Neural cell (in vitro differentiated cells): ENCODE results near the gene NDOR1. TPM values are rescaled to one million over a fixed set of nuclear protein-coding genes. Genes with fewer than 3 reads are reported as not detected.

Experiments used
- H2AFZ ChIP-seq: fragments of 200-600, 300-800 bp; sonication (generic), shearing (Covaris generic); 2 replicates; pipeline ENCODE4 v1.6.0; 2014; ENCODE audit warnings: low read depth, mild to moderate bottlenecking, antibody characterized with exemption, low read length, moderate library complexity
- H3F3A ChIP-seq: fragments of 200-600 bp; shearing (Covaris generic); 2 replicates; pipeline ENCODE4 v1.6.1; 2016; ENCODE audit warnings: mild to moderate bottlenecking, moderate library complexity, mixed read lengths, antibody characterized with exemption, low read length; ENCODE audit not compliant: insufficient read depth, poor library complexity, severe bottlenecking
- H3K27ac ChIP-seq: fragments of 200-600, 300-800 bp; sonication (generic), shearing (Covaris generic); 2 replicates; pipeline ENCODE4 v1.5.1; 2014; ENCODE audit warnings: mild to moderate bottlenecking, low read length, moderate library complexity
- H3K27me3 ChIP-seq: fragments of 300-800, 200-600 bp; sonication (generic), shearing (Covaris generic); 2 replicates; pipeline ENCODE4 v1.6.0; 2014; ENCODE audit warnings: mild to moderate bottlenecking, low read depth, low read length, moderate library complexity; ENCODE audit not compliant: insufficient read depth
- H3K36me3 ChIP-seq: fragments of 300-800, 200-600 bp; sonication (generic), shearing (Covaris generic); 2 replicates; pipeline ENCODE4 v1.5.1; 2014; ENCODE audit warnings: mild to moderate bottlenecking, antibody characterized with exemption, low read length, moderate library complexity; ENCODE audit not compliant: insufficient read depth
- H3K4me2 ChIP-seq: fragments of 300-800, 200-600 bp; sonication (generic), shearing (Covaris generic); 2 replicates; pipeline ENCODE4 v1.6.0; 2014; ENCODE audit warnings: mild to moderate bottlenecking, low read length
- H3K4me3 ChIP-seq: fragments of 300-800, 200-600 bp; sonication (generic), shearing (Covaris generic); 2 replicates; pipeline ENCODE4 v1.5.1; 2014; ENCODE audit warnings: mild to moderate bottlenecking, low read length, moderate library complexity
- H3K79me2 ChIP-seq: fragments of 200-600 bp; shearing (Covaris generic); replicated peaks from 2 replicates; pipeline ENCODE4 v1.6.0; 2014; ENCODE audit warnings: mild to moderate bottlenecking, low read length, moderate library complexity; ENCODE audit not compliant: insufficient read depth
- H3K9ac ChIP-seq: fragments of 300-800, 200-600 bp; sonication (generic), shearing (Covaris generic); 2 replicates; pipeline ENCODE4 v1.6.1; 2016; ENCODE audit warnings: mild to moderate bottlenecking, low read length, mixed read lengths
- H3K9me2 ChIP-seq: fragments of 200-600 bp; shearing (Covaris generic); 2 replicates; pipeline ENCODE4 v1.6.1; 2016; ENCODE audit warnings: mild to moderate bottlenecking, low read length, mixed read lengths; ENCODE audit not compliant: insufficient read depth
- H3K9me3 ChIP-seq: fragments of 200-600, 300-800 bp; sonication (generic), shearing (Covaris generic); 2 replicates; pipeline ENCODE4 v1.6.1; 2016; ENCODE audit warnings: mild to moderate bottlenecking, mixed run types, low read length, moderate library complexity, mixed read lengths
- H4K20me1 ChIP-seq: fragments of 200-600 bp; shearing (Covaris generic); 2 replicates; pipeline ENCODE4 v1.6.1; 2016; ENCODE audit warnings: mild to moderate bottlenecking, mixed run types; ENCODE audit not compliant: insufficient read depth
- CTCF ChIP-seq: fragments of 450-650 bp; IDR thresholded peaks from 2 replicates; pipeline ENCODE4 v1.5.1; 2014; ENCODE audit warnings: antibody characterized with exemption, mild to moderate bottlenecking, moderate library complexity; ENCODE audit not compliant: poor library complexity, severe bottlenecking
- EP300 ChIP-seq: fragments of 450-650 bp; conservative IDR thresholded peaks from 2 replicates; pipeline ENCODE4 v1.6.1; 2014; ENCODE audit warnings: antibody characterized with exemption, mild to moderate bottlenecking, moderate library complexity; ENCODE audit not compliant: poor library complexity, severe bottlenecking
- EZH2 ChIP-seq: fragments of 200-600, 300-800 bp; shearing (Covaris generic), sonication (generic); IDR thresholded peaks from 2 replicates; pipeline ENCODE4 v1.6.1; 2014; ENCODE audit warnings: antibody characterized with exemption, low read length, borderline replicate concordance, mild to moderate bottlenecking; ENCODE audit not compliant: insufficient read depth, poor library complexity, severe bottlenecking
- POLR2AphosphoS5 ChIP-seq: IDR thresholded peaks from 2 replicates; pipeline ENCODE4 v1.6.1; 2012
- RAD21 ChIP-seq: fragments of 450-650 bp; conservative IDR thresholded peaks from 2 replicates; pipeline ENCODE4 v1.6.1; 2014; ENCODE audit warnings: antibody characterized with exemption, mild to moderate bottlenecking, moderate library complexity
- REST ChIP-seq: IDR thresholded peaks from 2 replicates; pipeline ENCODE4 v1.6.1; 2012; ENCODE audit warnings: borderline replicate concordance
- SMC3 ChIP-seq: fragments of 450-650 bp; conservative IDR thresholded peaks from 2 replicates; pipeline ENCODE4 v1.6.1; 2014; ENCODE audit warnings: antibody characterized with exemption, mild to moderate bottlenecking, moderate library complexity; ENCODE audit not compliant: poor library complexity
- TAF1 ChIP-seq: IDR thresholded peaks from 2 replicates; pipeline ENCODE4 v1.6.1; 2012; ENCODE audit warnings: low read depth
- polyA plus RNA-seq: library from polyadenylated mRNA; depleted of rRNA; stranded (reverse); fragments of >200 nt; gene quantifications from 2 replicates; pipeline ENCODE4 v1.2.3, GENCODE V29; 2014

The NDOR1 gene
- polyA plus RNA-seq, 1 donor from 2014 or later, result 18.2 TPM

GRCh38 chr9:137189297-137190295, 15.9 kb upstream of the NDOR1 start:
- H3K79me2 ChIP-seq, result peaks cover 14% of the 10 kb centered on the region

GRCh38 chr9:137190315-137190856, 15.1 kb upstream of the NDOR1 start:
- TF ChIP-seq RAD21, result no peak
- no peak overlapping the region for H2AFZ ChIP-seq
- no peaks in the 10 kb centered on the region for H3K27me3 ChIP-seq
- no peak overlapping the region for H3K4me2 ChIP-seq
- H4K20me1 ChIP-seq, result no peaks in the 10 kb centered on the region
- H3K36me3 ChIP-seq, result no peaks in the 10 kb centered on the region
- H3K27ac ChIP-seq, result no peak overlapping the region
- H3K4me3 ChIP-seq, result peak overlapping the region; percentile 98
- no peaks in the 10 kb centered on the region for H3K9me3 ChIP-seq
- H3K79me2 ChIP-seq, result peaks cover 14% of the 10 kb centered on the region
- H3K9me2 ChIP-seq, result no peaks in the 10 kb centered on the region
- no peak overlapping the region for H3K9ac ChIP-seq
- H3F3A ChIP-seq, result no peaks in the 10 kb centered on the region

More at GRCh38 chr9:137189297-137190295, 15.9 kb upstream of the NDOR1 start:
- Histone ChIP-seq H3K9me3 (no peaks in the 10 kb centered on the region), H3K36me3 (no peaks in the 10 kb centered on the region), H3F3A (no peaks in the 10 kb centered on the region), H2AFZ (no peak overlapping the region), H3K4me3 (peak overlapping the region; percentile 98), H4K20me1 (no peaks in the 10 kb centered on the region), H3K4me2 (peak overlapping the region; percentile 91), H3K9me2 (no peaks in the 10 kb centered on the region), H3K9ac (peak overlapping the region; percentile 85), H3K27ac (peak overlapping the region; percentile 76), H3K27me3 (no peaks in the 10 kb centered on the region)
- TF ChIP-seq SMC3, result no peak
- TF ChIP-seq TAF1, result no peak
- TF ChIP-seq POLR2AphosphoS5, result no peak
- TF ChIP-seq EP300, result no peak

GRCh38 chr9:137191245-137191644, 14.3 kb upstream of the NDOR1 start:
- H4K20me1 ChIP-seq, result no peaks in the 10 kb centered on the region

GRCh38 chr9:137191691-137192447, 13.6 kb upstream of the NDOR1 start:
- H3K9me3 ChIP-seq, result no peaks in the 10 kb centered on the region
- H3K9me2 ChIP-seq, result no peaks in the 10 kb centered on the region
- no peak overlapping the region for H3K27ac ChIP-seq
- H3F3A ChIP-seq, result no peaks in the 10 kb centered on the region
- H2AFZ ChIP-seq, result no peak overlapping the region
- H3K4me3 ChIP-seq, result no peak overlapping the region
- H3K36me3 ChIP-seq, result no peaks in the 10 kb centered on the region
- no peak overlapping the region for H3K9ac ChIP-seq
- no peak overlapping the region for H3K4me2 ChIP-seq
- H3K27me3 ChIP-seq, result no peaks in the 10 kb centered on the region
- H4K20me1 ChIP-seq, result no peaks in the 10 kb centered on the region
- TF ChIP-seq POLR2AphosphoS5, result no peak
- no peak for TF ChIP-seq EZH2
- no peak for TF ChIP-seq CTCF
- TF ChIP-seq RAD21, result no peak
- no peak for TF ChIP-seq EP300
- TF ChIP-seq REST, result no peak
- TF ChIP-seq TAF1, result no peak
- no peak for TF ChIP-seq SMC3
- H3K79me2 ChIP-seq, result peaks cover 13% of the 10 kb centered on the region

More at GRCh38 chr9:137191245-137191644, 14.3 kb upstream of the NDOR1 start:
- TF ChIP-seq EZH2 (no peak), POLR2AphosphoS5 (no peak)
- no peaks in the 10 kb centered on the region for H3K9me2 ChIP-seq
- H3K36me3 ChIP-seq, result no peaks in the 10 kb centered on the region
- H3K4me2 ChIP-seq, result no peak overlapping the region
- H3K27me3 ChIP-seq, result no peaks in the 10 kb centered on the region
- H3K4me3 ChIP-seq, result no peak overlapping the region
- H3F3A ChIP-seq, result no peaks in the 10 kb centered on the region
- no peaks in the 10 kb centered on the region for H3K9me3 ChIP-seq
- peaks cover 14% of the 10 kb centered on the region for H3K79me2 ChIP-seq
- H3K9ac ChIP-seq, result no peak overlapping the region
- no peak overlapping the region for H3K27ac ChIP-seq
- no peak overlapping the region for H2AFZ ChIP-seq
